CD4-positive, alpha-beta T cell treated with Interleukin-17A for 4 hours (primary cell): ENCODE data around the gene TUBA3E.
"Not testable (repeated sequence)": the region's sequence is repeated elsewhere in the genome, so short reads cannot be mapped to it uniquely, and the experiment has no call there.

Source experiments
- DNase-seq: peaks from one replicate; pipeline ENCODE4 v3.0.0-alpha.2; 2020; ENCODE audit warnings: mixed read lengths

The TUBA3E gene

GRCh38 chr2:130142396-130143265 lies 55.6 kb downstream of the TUBA3E start:
- DNase-seq, result not testable (repeated sequence)
